Medulla oblongata (tissue), 1 donor: ENCODE results near the gene ZNF592.
"Not testable (repeated sequence)": the region's sequence is repeated elsewhere in the genome, so short reads cannot be mapped to it uniquely, and the experiment has no call there.

ENCODE experiments used
- DNase-seq: peaks from one replicate; pipeline ENCODE4 v3.0.0-alpha.2; 2015; ENCODE audit errors: extremely low spot score

Gene ZNF592, protein sequence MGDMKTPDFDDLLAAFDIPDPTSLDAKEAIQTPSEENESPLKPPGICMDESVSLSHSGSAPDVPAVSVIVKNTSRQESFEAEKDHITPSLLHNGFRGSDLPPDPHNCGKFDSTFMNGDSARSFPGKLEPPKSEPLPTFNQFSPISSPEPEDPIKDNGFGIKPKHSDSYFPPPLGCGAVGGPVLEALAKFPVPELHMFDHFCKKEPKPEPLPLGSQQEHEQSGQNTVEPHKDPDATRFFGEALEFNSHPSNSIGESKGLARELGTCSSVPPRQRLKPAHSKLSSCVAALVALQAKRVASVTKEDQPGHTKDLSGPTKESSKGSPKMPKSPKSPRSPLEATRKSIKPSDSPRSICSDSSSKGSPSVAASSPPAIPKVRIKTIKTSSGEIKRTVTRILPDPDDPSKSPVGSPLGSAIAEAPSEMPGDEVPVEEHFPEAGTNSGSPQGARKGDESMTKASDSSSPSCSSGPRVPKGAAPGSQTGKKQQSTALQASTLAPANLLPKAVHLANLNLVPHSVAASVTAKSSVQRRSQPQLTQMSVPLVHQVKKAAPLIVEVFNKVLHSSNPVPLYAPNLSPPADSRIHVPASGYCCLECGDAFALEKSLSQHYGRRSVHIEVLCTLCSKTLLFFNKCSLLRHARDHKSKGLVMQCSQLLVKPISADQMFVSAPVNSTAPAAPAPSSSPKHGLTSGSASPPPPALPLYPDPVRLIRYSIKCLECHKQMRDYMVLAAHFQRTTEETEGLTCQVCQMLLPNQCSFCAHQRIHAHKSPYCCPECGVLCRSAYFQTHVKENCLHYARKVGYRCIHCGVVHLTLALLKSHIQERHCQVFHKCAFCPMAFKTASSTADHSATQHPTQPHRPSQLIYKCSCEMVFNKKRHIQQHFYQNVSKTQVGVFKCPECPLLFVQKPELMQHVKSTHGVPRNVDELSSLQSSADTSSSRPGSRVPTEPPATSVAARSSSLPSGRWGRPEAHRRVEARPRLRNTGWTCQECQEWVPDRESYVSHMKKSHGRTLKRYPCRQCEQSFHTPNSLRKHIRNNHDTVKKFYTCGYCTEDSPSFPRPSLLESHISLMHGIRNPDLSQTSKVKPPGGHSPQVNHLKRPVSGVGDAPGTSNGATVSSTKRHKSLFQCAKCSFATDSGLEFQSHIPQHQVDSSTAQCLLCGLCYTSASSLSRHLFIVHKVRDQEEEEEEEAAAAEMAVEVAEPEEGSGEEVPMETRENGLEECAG (N-terminal part only)

DNA sequence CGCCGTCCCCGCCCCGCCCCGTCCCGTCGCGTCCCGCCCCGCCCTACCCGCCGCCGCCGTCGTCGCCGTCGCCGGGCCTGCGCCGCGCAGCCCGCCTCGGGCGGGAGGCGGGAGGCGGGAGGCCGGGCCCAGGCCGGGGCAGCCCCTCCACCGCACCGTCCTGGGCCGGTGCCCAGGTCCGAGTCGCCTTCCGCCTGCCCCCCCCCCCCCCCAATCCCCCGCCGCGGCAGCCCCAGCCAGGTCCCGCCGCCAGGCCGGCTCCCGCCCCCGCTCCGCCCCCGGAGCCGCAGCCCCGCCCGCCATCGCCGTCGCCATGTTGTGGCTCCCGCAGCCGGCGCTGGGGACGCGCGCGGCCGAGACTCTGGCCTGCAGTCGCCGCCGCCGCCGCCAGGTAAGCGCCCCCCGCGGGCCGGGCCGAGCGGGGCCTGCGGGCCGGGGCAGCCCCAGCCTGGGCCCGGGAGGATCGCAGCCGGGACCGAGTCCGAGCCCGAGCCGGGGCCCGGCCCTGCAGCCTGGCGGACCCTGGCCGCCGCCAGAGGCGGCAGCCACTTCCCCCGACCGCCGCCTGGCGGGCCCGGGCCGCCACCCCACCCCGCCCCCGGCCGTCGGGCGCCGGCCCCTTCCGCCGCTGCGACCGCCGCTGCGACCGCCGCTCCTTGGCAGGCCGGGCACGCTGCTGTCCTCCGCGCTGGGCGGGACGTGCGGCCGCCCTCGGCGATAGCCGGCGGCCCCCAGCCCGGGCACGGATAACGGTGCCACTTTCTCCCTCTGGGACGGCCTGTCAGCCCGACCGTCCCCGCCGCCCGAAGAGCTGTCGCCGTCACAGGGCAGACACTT lies at the start of gene ZNF592:
ZNF592 (plus strand) TSS at position 319 of the 837 bp plus-strand sequence. CDS start 34,084 bp downstream, outside the sequence.
- peak; percentile 83 for DNase-seq

DNA sequence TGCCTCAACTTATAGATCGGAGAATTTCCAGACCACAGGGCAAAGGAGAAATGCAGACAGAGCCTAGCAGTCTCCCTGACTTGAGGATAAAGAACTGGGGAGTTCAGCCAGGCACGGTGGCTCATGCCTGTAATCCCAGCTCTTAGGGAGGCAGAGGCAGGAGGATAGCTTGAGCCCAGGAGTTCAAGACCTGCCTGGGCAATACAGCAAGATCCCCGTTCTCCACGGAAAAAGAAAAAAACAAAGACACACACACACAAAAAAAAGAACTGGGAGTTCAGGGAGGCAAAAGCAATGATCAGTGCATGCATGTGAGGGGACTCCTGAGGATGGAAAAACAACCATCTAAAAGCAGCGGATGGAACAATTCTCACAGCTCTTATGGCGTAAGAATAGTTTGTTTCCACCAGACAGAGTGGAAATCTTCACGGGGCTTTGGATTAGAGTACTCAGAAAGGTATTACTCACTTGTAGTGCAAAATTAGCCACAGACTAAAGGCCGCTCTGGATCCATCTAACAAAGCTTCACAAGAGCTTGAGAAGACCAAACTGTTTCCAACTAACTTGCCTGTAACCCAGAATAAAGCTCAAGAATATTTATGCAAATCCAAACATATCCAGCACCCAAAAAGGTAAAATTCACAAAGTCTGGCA lies 48.7 kb upstream of the ZNF592 start:
- no peak for DNase-seq

DNA sequence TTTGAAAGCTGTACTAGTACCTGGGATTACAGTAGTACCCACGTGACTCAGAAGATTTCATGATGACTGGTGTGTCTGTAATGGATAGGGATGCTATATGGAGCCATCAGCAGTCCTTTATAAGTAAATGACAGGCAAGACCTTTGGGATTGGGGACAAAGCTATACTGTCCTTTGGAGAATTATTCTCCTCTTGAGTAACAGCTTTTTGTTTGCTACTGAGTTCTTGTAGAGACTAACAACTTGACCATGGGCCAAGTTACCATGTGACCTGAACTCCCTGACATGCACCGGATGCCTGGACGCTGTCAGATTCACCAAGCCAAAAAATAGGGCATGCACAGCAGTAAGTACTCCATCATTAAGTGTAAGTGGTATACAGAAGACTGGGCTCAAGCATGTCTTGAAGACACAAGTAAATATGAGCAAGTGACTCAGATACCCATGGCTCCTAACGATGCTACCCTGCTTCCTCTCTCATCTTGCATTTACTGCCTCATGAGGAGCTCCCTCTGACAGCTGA lies 45.4 kb upstream of the ZNF592 start:
- DNase-seq, result peak; percentile 74

DNA sequence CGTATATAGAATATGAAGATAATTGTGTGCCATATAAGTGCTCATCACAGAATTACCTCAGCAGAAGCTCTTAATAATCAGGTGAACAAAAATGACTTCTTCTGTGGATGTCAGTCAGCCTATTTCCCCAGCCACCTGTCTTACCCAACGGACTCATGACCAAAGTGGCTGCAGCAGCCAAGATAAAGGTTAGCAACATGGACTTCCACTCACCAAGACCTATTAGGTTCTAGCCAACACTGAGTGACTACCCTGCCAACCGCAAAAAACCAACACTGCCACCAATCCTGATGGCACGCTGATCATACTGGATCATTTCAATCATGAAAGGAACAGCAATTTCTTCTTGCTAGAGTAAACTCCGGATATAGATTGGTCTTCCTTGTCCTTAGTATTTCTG lies 44.6 kb upstream of the ZNF592 start:
- no peak for DNase-seq

DNA sequence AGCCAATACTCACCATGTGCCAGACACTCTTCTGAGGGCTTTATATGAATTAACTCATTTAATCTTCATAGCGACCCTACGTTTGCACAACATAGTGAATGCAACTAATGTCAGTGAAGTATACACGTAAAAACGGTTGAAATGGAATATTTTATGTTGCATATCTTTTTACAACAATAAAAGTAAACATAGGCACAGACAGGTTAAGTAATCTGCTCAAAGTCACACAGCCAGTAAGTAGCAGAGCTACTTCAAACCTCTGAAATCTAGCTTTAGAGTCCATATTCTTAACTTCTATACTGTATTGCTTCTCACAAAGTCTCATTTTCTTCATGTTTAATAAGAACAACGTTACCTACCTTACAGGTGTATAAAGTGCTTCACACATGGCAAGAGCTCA lies 34.0 kb upstream of the ZNF592 start:
- DNase-seq, result no peak

DNA sequence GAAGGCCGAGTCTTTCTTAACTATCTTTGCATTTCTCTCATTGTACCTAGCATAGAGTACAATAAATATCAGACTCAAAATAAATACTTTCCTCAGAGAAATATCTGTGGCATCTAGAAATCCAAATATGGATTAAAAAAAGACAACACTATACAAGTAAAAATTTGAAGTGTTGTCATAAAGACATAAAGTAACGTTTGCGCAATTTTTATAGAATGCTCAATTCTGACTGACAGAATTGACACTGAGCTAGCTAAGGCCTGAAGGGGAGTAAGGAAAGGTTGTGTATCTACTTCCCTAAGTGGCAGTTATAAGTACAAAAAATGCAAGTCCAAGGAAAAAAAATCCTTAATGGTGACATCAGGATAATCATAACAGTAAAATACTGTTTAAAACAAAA lies 33.6 kb upstream of the ZNF592 start:
- DNase-seq, result no peak

DNA sequence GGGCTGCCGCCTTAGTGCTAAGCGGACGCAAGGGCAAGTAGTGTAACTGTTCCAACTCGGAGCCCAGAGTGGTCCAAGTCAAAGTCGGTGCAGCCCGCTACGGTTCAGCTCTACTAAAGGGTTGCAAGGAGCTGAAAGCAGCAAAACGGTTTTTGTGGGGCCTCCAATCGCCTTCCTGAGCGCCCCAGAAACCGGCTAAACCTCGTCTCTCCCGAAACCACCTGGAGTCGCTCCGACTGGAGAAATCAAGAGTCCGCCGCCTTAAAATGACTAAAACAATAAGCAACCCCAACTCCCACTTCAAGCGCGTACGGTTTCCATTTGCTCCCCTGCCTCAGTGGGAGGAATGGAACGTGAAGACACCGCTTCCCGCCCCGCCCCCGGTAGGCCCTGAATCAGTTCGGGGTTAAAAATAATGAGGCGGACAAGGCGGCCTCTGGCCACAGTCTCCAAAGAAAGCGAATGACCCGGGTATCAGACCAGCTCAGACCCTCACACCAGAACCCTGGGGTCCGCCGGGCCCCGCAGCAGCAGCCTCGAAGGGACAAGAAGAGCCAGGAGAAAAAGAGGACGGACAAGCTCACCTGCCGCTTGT lies 32.9 kb upstream of the ZNF592 start:
- DNase-seq, result peak; percentile 35

DNA sequence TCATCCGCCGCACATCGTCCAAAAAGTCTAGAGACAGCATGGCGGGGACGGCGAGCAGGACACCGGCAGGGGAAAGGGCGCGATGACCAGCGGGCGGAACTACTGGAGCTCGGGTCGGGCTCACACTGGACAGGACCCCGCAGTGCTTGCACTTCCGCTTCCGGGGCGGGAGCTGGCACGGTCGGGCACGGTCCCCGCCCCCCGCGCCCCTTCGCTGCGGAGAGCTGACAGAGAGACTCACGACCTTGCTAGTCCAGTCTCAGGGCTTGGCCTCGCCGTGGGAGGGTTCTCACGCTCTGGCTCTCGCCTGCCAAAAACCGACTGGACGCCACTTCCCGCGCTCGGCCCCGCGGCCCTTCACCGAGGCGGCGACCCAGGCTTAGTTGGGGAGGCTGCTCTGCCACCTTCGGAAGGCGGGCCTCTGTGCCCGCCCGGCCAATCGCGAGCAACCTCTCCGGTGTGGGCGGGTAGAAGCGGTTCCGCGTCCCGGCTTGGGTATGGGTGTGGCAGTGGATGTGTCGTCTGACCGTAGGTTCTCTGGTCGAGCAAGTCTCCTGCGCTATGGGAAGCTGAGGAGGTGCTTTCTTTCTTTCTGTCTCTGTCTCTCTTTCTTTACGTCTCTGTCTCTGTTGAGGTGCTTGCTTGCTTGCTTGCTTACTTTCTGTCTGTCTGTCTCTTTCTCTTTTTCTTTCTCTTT lies 32.2 kb upstream of the ZNF592 start, which contains the start of gene SEC11A:
SEC11A (minus strand) TSS at position 104 of the 697 bp plus-strand sequence; CDS start at position 40, 64 bp downstream.
- peak; percentile 96 for DNase-seq

DNA sequence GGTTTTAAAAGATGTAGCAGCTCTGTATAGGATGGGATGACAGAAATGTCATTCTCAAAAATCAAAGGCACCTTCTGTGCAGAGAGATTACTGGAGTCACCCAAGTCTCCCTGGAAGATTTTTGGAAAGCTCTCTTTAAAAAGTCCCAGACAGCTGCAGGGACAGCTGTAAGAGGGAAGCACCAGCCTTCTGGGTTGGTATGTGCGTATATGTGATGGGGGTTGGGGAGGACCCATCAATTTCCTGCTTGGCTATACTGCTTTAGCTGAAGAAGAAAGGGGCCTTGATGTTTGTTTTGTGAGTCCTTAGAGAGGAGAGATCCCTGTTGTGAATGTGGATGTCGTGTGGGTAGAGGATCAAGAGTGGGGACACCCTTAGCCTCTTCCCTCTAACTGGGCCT lies 27.0 kb upstream of the ZNF592 start:
- no peak for DNase-seq

DNA sequence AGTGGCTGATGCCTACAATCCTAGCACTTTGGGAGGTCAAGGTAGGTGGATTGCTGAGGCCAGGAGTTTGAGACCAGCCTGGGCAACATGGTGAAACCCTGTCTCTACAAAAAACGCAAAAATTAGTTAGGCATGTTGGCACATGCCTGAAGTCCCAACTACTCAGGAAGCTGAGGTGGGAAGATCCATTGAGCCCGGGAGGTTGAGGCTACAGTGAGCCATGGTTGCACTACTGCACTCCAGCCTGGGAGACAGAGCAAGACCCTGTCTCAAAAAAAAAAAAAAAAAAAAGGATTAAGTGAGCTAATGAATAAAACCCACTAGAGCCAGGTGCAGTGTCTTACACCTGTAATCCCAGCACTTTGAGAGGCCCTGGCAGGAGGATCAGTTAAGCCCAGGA lies 25.8 kb upstream of the ZNF592 start:
- DNase-seq, result no peak

DNA sequence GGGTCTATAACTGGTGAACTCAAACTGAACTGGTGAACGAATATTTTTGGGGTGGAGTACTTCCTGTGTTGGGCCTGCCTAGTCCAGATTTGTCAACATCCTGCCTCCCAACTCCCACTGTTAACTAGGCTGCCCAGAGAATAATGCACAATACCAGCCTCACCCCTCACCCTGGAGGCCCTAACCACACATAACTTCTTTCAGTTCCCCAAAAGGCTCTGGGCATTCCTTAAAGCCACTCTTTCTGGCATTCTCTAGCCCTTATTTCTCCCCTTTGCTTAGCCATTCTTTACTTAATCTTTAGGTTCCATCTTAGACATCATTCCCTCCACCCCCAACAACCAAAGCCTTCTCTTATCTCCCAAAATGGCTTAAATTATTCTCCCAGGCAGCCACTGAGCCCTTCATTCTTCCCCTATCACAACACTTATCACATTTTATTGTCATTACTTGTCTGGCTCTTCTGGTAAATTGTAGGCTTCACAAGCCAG lies 23.3 kb upstream of the ZNF592 start:
- DNase-seq, result peak; percentile 56

DNA sequence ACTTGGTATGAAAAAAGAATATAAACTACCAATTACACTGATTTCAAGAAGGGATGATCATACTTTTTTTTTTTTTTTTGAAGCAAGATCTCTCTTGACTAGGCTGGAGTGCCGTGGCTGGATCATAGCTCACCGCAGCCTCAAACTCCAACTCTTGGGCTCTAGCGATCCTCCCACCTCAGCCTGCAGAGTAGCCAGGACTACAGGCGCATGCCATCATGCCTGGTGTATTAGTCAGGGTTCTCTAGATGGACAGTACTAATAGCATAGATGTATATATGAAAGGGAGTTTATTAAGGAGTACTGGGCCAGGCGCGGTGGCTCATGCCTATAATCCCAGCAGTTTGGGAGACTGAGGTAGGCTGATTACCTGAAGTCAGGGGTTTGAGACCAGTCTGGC lies 21.0 kb upstream of the ZNF592 start:
- DNase-seq, result no peak

DNA sequence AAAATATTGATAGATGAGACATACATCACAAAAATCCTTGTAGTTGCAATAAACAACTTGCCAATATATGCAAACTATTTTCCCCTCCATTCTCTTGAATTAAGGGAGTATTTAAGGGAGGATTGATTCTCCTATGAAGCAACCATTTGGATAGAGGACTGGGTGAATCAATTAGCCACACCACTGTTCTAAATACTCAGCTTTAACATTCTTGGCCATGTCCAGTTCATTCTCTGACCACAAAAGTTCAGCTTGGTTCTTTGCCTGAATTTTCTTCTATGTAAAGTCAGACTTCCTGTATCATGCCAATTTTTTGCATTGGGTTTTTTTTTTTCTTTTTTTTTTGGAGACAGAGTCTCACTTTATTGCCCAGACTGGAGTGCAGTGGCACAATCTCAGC lies 16.6 kb upstream of the ZNF592 start:
- DNase-seq, result no peak

DNA sequence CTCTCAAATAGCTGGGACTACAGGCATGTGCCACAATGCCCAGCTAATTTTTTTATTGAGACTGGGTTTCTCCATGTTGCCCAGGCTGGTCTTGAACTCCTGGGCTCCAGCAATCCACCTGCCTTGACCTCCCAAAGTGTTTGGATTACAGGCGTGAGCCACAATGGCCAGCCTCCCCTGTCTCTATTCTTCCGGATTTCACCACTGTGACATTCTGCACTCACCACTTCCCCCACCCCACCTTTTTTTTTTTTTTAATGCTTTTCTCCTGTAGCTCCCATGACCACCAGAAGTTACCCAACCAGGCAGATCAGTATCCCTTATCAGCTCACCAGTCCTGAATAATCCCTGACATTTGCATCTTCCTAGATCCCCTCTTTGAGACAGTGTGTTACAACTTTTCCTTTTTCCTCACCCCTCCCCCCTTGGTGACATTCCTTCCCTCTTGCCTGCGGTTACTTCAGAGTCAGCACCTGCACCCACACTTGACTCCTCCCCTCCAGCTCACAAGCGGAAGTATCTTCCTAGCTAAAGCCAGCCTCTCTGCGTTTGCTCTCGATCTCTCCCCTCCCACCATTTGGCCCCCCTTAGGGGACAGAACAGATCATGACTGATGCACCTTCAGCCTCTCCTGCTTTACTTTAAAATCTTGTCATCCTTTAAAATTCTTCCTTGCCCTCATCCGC lies 13.5 kb upstream of the ZNF592 start:
- peak; percentile 67 for DNase-seq

DNA sequence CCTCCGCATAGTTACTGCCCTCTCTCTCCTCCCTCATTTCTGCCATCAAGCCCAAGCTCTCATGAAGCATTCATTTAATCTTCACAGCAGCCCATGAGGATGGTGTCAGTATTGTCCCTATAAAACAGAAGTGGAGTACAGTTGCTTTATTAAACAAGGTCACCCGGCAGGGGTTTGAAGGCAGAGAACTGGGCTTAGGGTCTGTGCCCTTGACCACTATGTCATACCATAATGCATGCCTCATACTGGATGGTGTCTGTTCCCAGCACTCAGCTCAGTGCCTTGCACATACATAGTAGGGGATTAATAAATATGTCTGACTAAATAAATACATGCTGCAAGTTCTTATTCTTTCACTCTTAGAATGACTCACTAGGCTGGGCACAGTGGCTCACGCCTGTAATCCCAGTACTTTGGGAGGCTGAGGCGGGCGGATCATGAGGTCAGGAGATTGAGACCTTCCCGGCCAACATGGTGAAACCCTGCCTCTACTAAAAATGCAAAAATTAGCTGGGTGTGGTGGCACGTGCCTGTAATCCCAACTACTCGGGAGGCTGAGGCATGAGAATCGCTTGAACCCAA lies 12.8 kb upstream of the ZNF592 start:
- not testable (repeated sequence) for DNase-seq

DNA sequence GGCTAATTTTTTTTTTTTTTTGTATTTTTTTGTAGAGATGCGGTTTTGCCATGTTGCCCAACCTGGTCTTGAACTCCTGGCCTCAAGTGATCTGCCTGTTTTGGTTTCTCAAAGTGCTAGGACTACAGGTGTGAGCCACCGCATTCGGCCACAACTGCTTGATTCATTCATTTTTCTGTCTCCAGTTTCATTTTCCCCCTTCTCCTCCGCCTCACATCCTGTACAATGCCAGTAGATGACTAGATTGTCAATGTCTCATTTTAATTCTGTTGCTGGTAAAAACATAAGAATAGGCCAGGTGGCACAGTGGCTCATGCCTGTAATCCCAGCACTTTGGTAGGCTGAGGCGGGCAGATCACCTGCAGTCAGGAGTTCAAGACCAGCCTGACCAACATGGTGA lies 12.0 kb upstream of the ZNF592 start:
- DNase-seq, result no peak

DNA sequence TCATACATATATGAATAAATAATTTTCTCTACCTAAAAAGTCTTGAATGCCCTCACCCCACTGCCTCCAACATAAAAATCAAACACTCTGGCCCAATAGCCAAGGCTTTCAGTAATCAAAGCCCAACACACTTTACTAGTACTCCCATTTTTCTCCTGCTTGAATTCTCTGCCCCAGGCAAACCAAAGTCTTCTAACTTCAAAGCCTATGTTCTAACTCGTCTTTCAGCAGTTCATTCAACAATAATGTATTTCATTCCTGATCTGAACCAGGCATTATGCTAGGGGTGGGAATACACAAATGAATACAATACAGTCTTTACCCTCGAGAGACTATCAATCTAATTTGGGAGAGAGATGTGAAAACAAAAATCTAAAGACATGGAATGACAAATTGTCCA lies 11.4 kb upstream of the ZNF592 start:
- no peak for DNase-seq

DNA sequence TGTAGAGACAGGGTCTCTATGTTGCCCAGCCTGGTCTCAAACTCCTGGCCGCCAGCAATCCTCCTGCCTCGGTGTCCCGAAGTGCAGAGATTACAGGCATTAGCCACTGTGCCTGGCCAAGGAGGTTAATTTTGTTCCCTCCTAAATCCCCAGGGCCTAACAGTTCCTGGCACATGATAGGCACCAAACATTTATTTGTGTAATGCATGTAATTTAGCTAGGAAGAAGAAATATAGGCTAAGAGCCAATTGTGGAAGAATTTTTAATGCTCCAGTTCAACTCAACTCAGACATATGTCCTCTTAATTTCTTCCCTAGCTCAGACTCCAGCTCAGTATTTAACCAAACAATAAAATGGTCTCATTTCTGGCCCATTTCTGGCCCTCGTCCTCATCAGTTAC lies 7.7 kb upstream of the ZNF592 start:
- DNase-seq, result no peak
